Glutamatergic neuron (in vitro differentiated cells): ENCODE measurements around the gene STK10. TPM values are rescaled to one million over a fixed set of nuclear protein-coding genes. Genes with fewer than 3 reads are reported as not detected.

Experiments
- DNase-seq: peaks from one replicate; pipeline ENCODE4 v3.0.0; 2022
- H3K27ac Mint-ChIP-seq: one replicate; pipeline ENCODE4 v1.8.0; 2020; ENCODE audit warnings: mild to moderate bottlenecking, mixed read lengths, inconsistent platforms; ENCODE audit not compliant: unreplicated experiment
- H3K27me3 Mint-ChIP-seq: one replicate; pipeline ENCODE4 v1.8.0; 2020; ENCODE audit warnings: mild to moderate bottlenecking, moderate library complexity, mixed read lengths, inconsistent platforms; ENCODE audit not compliant: unreplicated experiment
- H3K36me3 Mint-ChIP-seq: one replicate; pipeline ENCODE4 v1.8.0; 2020; ENCODE audit warnings: mild to moderate bottlenecking, mixed read lengths, inconsistent platforms; ENCODE audit not compliant: unreplicated experiment
- H3K4me1 Mint-ChIP-seq: one replicate; pipeline ENCODE4 v1.8.0; 2020; ENCODE audit warnings: mild to moderate bottlenecking, low read depth, mixed read lengths, inconsistent platforms; ENCODE audit not compliant: unreplicated experiment
- H3K4me3 Mint-ChIP-seq: one replicate; pipeline ENCODE4 v1.8.0; 2020; ENCODE audit warnings: mild to moderate bottlenecking, mixed read lengths, inconsistent platforms; ENCODE audit not compliant: unreplicated experiment
- H3K9me3 Mint-ChIP-seq: one replicate; pipeline ENCODE4 v1.8.0; 2020; ENCODE audit warnings: mild to moderate bottlenecking, moderate library complexity, mixed read lengths, inconsistent platforms; ENCODE audit not compliant: unreplicated experiment
- total RNA-seq: library from RNA; stranded (reverse); fragmentation: NEBNext Ultra II Directional; extraction: Animal tissue kit (Norgen Biotek cat#: 25700); gene quantifications from one replicate; pipeline ENCODE4 v1.2.1, GENCODE V29; 2021; ENCODE audit not compliant: unreplicated experiment
- TF ChIP-seq, protein P1 (sequence below): fragments of 200-600 bp; sonication (generic); IDR thresholded peaks from one replicate; pipeline ENCODE4 v1.5.0; 2021; ENCODE audit not compliant: partially characterized antibody, unreplicated experiment

The STK10 gene
- total RNA-seq, 1 donor from 2014 or later: 84.7 TPM

DNA sequence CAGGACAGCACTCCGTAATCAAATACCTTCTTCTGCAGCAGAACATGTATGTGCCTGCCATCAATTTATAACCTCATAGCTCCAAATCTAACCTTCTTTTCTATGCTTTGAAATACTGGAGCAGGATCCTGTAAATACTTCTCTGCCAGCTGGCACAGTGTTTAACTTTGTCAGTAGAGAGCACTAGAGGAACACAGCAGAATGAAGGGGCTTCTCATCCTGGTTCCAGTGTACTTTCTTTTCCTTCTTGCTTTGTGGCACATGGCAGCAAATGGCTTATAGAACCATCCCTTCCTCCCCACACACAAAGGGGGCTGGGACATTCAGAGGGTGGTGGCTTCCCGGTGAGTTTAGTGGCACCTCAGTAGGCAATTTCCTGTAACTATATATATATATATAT lies 177.7 kb downstream of the STK10 start:
- no peak overlapping the region for H3K4me3 Mint-ChIP-seq
- H3K27me3 Mint-ChIP-seq: peaks cover 7% of the 10 kb centered on the region
- TF ChIP-seq, protein P1, sequence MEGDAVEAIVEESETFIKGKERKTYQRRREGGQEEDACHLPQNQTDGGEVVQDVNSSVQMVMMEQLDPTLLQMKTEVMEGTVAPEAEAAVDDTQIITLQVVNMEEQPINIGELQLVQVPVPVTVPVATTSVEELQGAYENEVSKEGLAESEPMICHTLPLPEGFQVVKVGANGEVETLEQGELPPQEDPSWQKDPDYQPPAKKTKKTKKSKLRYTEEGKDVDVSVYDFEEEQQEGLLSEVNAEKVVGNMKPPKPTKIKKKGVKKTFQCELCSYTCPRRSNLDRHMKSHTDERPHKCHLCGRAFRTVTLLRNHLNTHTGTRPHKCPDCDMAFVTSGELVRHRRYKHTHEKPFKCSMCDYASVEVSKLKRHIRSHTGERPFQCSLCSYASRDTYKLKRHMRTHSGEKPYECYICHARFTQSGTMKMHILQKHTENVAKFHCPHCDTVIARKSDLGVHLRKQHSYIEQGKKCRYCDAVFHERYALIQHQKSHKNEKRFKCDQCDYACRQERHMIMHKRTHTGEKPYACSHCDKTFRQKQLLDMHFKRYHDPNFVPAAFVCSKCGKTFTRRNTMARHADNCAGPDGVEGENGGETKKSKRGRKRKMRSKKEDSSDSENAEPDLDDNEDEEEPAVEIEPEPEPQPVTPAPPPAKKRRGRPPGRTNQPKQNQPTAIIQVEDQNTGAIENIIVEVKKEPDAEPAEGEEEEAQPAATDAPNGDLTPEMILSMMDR: no peak

DNA sequence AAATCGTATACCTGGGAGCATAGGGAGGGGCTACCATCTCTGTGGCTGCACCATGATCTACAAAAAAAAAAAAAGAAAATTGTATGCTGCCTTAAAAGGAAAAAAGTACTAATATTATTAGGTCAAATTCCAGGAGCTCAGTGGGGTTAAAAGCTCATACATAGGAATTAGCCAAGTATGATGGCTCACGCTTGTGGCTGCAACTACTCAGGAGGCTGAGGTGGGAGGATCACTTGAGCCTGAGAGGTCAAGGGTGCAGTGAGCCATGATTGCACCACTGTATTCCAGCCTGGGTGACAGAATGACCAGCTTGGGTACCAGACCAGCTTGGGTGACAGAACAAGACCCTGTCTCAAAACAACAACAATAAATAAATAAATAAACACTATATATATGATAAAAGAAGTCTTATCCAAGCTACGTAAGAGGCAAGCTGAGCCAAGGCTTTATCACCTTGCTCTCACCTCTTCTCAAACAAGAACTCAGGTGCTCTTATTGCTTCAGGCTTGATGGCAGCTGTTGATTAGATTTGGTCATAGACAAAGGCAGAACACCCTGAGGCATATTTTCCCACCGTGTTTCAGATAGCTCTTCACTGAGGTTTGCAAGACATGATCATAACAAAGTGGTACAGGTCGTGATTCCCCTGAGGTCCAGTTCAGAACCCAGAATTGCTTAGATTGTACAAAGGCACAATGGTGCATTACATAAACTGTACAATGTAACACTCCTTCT lies 178.3 kb downstream of the STK10 start:
- Mint-ChIP-seq H3K4me3 (no peak overlapping the region), H3K9me3 (peaks cover 12% of the 10 kb centered on the region)

More for the DNA sequence above, 177.7 kb downstream of the STK10 start:
- no peaks in the 10 kb centered on the region for H3K36me3 Mint-ChIP-seq
- H3K9me3 Mint-ChIP-seq: peaks cover 8% of the 10 kb centered on the region
- peak overlapping the region; percentile 76 for H3K27ac Mint-ChIP-seq
- no peak for DNase-seq
- peaks cover 14% of the 10 kb centered on the region for H3K4me1 Mint-ChIP-seq

GRCh38 chr5:172008689-172009141 lies 179.3 kb downstream of the STK10 start:
- Mint-ChIP-seq H3K9me3 (peaks cover 14% of the 10 kb centered on the region), H3K27ac (no peak overlapping the region), H3K4me1 (peaks cover 17% of the 10 kb centered on the region), H3K4me3 (peak overlapping the region; percentile 100), H3K27me3 (peaks cover 7% of the 10 kb centered on the region), H3K36me3 (no peaks in the 10 kb centered on the region)
- DNase-seq: no peak
- TF ChIP-seq, protein P1: no peak

More for the DNA sequence above, 178.3 kb downstream of the STK10 start:
- TF ChIP-seq, protein P1: no peak
- Mint-ChIP-seq H3K4me1 (peaks cover 16% of the 10 kb centered on the region), H3K36me3 (no peaks in the 10 kb centered on the region), H3K27me3 (peaks cover 7% of the 10 kb centered on the region), H3K27ac (peak overlapping the region; percentile 76)
- DNase-seq: no peak

- no peak for DNase-seq
- Mint-ChIP-seq H3K9me3 (peaks cover 14% of the 10 kb centered on the region), H3K4me3 (peak overlapping the region; percentile 100), H3K4me1 (peaks cover 22% of the 10 kb centered on the region), H3K27me3 (peaks cover 7% of the 10 kb centered on the region), H3K36me3 (no peaks in the 10 kb centered on the region), H3K27ac (no peak overlapping the region)
- TF ChIP-seq, protein P1: no peak
Observed at GRCh38 chr5:172008111-172008455, 179.9 kb downstream of the STK10 start.

GRCh38 chr5:172007175-172008110 lies 180.6 kb downstream of the STK10 start:
- H3K9me3 Mint-ChIP-seq: peaks cover 14% of the 10 kb centered on the region
- peak overlapping the region; percentile 100 for H3K4me3 Mint-ChIP-seq
- H3K27ac Mint-ChIP-seq: peak overlapping the region; percentile 100
- H3K36me3 Mint-ChIP-seq: no peaks in the 10 kb centered on the region
- DNase-seq: no peak
- TF ChIP-seq, protein P1: no peak
- peaks cover 26% of the 10 kb centered on the region for H3K4me1 Mint-ChIP-seq
- H3K27me3 Mint-ChIP-seq: peaks cover 7% of the 10 kb centered on the region
